Muscle layer of colon (tissue), 2 donors: ENCODE data around the gene CPA3.

Source experiments
- H3K27ac ChIP-seq: one replicate; pipeline ENCODE4 v1.7.0; 2013; ENCODE audit warnings: low read depth, mild to moderate bottlenecking, low read length, moderate library complexity
- H3K27me3 ChIP-seq, 2 donors: one replicate each; pipeline ENCODE4 v1.7.0; 2013; ENCODE audit warnings: low read length in 2 of 2, mild to moderate bottlenecking in 2 of 2; ENCODE audit not compliant: insufficient read depth in 2 of 2, control insufficient read depth in 1 of 2
- H3K36me3 ChIP-seq: one replicate; pipeline ENCODE4 v1.7.0; 2013; ENCODE audit warnings: mild to moderate bottlenecking, low read length; ENCODE audit not compliant: insufficient read depth
- H3K4me1 ChIP-seq: one replicate; pipeline ENCODE4 v1.7.0; 2013; ENCODE audit warnings: mild to moderate bottlenecking, low read length; ENCODE audit not compliant: insufficient read depth
- H3K4me3 ChIP-seq, 2 donors: one replicate each; pipeline ENCODE4 v1.7.0; 2013; ENCODE audit warnings: low read length in 2 of 2, low read depth in 1 of 2, mild to moderate bottlenecking in 1 of 2, moderate library complexity in 1 of 2
- H3K9ac ChIP-seq: one replicate; pipeline ENCODE4 v1.7.0; 2013; ENCODE audit warnings: low read length
- H3K9me3 ChIP-seq: one replicate; pipeline ENCODE4 v1.7.0; 2013; ENCODE audit warnings: mild to moderate bottlenecking, low read length
- donor health status: abdominal sarcoma.
- donor health status: Adenocarcinoma of cecum.

Gene CPA3

DNA sequence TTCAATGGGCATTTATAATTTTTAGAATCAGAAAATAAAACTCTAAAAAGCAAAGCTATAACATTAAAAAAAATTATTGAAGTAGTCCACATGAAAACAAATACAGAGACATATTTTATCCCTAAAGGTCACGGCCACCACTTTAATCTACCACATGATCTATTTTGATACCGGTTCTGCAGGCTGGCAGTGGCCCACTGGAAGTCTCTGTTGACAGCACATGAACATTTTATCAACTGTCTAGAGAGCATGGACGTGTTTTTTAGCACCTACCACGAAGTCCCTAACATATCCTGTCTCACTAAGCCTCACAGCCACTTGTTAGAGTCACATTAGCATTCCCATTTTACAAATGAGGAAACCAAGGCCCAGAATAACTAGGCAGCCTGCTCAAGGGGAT is 1.8 kb upstream of the CPA3 start:
- Histone ChIP-seq H3K4me3 (no peak overlapping the region), H3K27me3 (no peaks in the 10 kb centered on the region), H3K36me3 (no peaks in the 10 kb centered on the region), H3K27ac (no peak overlapping the region), H3K9me3 (no peaks in the 10 kb centered on the region), H3K9ac (no peak overlapping the region), H3K4me1 (no peaks in the 10 kb centered on the region)

DNA sequence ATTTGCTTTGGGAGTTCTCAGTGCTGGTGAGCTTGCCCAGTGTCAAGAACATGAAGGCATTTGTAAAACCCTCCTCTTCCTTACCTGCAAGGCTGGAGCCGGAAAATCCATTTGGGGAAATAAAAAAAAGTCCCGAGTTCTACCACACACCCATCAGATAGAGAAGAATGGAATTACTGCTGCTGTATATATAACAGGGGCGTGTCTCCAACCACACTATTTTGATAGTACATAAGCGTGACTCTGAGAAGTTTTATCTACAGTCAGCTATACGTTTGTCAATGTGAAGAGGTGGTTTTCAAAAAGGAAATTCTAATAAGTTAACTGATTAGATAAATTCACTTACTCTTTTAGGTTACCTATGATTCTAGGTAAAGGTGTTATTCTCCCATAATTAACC is 1.3 kb upstream of the CPA3 start:
- H3K27ac ChIP-seq: no peak overlapping the region

DNA sequence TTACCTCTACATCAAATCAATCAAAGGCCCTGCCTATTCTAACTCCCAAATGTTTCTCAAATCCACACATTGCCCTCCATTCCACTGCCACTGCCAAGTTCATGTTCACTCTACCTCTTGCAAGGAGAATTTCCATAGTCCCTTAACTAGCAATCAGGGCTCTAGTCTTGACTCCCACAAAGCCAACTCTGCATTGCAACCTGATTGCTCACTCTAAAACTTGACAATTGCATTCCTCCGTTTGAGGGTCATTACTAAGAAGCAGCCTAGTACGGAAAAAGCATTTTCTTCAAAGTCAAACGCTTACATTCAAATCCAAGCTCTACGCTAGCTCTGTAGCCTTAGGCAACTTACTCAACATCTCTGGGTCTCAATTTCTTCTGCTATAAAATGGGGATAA is 1.2 kb downstream of the CPA3 start:
- no peaks in the 10 kb centered on the region for H3K36me3 ChIP-seq
- H3K9ac ChIP-seq: no peak overlapping the region
- H3K27me3 ChIP-seq: no peaks in the 10 kb centered on the region
- no peaks in the 10 kb centered on the region for H3K9me3 ChIP-seq
- no peaks in the 10 kb centered on the region for H3K4me1 ChIP-seq
- no peak overlapping the region for H3K4me3 ChIP-seq
- H3K27ac ChIP-seq: no peak overlapping the region

More for the DNA sequence above, 1.3 kb upstream of the CPA3 start:
- Histone ChIP-seq H3K9ac (no peak overlapping the region), H3K9me3 (no peaks in the 10 kb centered on the region), H3K27me3 (no peaks in the 10 kb centered on the region), H3K36me3 (no peaks in the 10 kb centered on the region), H3K4me1 (no peaks in the 10 kb centered on the region), H3K4me3 (no peak overlapping the region)

DNA sequence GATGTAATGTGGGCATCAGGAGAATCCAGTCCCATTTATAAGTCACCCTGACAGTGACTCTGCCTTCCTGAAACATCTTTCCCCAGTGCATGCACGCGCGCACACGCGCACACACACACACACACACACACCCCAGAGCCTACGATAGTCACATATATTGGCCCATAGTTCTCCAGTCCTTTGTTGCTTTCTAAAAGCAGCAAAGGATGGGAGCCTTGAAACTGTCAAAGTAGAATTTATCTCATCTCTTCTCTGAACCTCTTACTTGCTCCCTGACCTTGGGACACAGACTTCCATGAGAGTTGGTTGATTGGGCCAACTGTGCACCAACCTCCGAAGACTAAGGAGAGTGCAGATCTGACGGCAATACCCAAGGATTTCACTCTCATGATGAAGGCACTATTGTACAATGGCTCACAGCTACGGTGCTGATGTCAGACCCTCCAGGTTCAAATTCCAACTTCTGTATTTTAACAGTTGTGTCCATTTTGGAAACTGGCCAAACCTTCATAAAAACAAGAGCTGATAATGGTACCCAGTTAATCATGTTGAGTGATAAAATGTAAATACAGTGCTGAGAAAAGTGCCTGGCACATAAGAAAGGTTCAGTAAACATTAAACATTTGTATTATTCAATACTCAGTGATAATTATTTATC is 8.3 kb downstream of the CPA3 start:
- no peaks in the 10 kb centered on the region for H3K4me1 ChIP-seq
- no peaks in the 10 kb centered on the region for H3K9me3 ChIP-seq
- no peak overlapping the region for H3K4me3 ChIP-seq
- H3K27ac ChIP-seq: no peak overlapping the region
- H3K9ac ChIP-seq: no peak overlapping the region
- no peaks in the 10 kb centered on the region for H3K27me3 ChIP-seq
- no peaks in the 10 kb centered on the region for H3K36me3 ChIP-seq

DNA sequence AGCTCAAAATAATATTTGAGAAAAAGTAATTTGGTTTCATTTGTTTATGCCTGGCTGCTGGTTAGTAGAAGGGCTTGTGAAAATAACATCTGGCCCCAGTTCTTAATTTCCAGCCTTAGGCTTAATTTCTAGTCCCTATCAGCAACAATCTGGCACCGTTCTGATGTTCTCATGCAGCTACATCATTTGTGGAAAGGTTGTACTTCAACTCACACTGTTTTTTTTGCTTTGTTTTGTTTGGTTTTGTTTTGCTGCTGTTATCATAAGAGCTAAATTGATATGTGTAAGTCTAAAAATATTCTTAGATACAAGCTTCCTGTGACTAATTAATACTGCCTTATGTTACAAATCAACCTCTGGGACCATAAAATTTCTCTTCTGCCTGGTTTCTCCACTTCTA is 8.9 kb downstream of the CPA3 start:
- no peaks in the 10 kb centered on the region for H3K4me1 ChIP-seq
- H3K27ac ChIP-seq: no peak overlapping the region
- no peaks in the 10 kb centered on the region for H3K36me3 ChIP-seq
- no peaks in the 10 kb centered on the region for H3K9me3 ChIP-seq
- H3K4me3 ChIP-seq: no peak overlapping the region
- no peaks in the 10 kb centered on the region for H3K27me3 ChIP-seq
- no peak overlapping the region for H3K9ac ChIP-seq

DNA sequence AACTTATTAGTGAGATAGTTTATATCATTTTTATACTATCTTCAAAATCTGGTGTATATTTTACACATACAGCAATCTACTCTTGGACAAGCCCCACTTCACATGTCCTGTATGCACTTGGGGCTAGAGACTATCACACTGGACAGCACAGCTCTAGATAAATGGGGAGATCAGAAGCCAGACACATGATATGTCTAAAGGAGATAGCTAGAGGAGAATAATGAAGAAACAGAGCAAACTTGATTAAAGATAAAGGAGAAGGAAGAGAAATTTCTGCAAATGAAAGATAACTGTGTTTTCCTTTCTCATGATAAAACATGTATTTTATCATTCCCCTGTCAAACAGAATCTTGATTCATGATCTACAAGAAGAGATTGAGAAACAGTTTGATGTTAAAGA is 13.0 kb downstream of the CPA3 start:
- Histone ChIP-seq H3K27ac (no peak overlapping the region), H3K9me3 (no peaks in the 10 kb centered on the region), H3K4me3 (no peak overlapping the region), H3K27me3 (no peaks in the 10 kb centered on the region), H3K9ac (no peak overlapping the region), H3K36me3 (no peaks in the 10 kb centered on the region), H3K4me1 (no peaks in the 10 kb centered on the region)

DNA sequence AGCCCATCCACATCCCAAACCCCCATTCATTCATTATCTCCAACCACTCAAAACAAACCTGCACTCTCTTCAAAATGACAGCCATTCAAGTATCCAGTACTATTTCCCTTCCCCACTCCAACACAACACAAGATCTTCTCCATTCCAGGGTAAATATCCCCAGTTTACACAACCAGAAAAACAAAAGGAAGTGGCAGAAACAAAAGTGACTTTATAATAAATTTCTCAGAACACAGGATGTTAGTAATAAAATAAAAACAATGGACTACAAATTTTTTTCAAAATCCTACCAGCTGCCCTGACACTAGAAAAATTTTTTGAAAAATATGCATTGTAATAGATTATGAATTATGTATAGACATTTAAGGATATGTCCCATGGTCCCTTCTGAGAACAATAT is 14.2 kb downstream of the CPA3 start:
- no peaks in the 10 kb centered on the region for H3K36me3 ChIP-seq
- H3K9me3 ChIP-seq: no peaks in the 10 kb centered on the region
- H3K4me1 ChIP-seq: no peaks in the 10 kb centered on the region
- no peak overlapping the region for H3K27ac ChIP-seq
- no peak overlapping the region for H3K9ac ChIP-seq
- H3K27me3 ChIP-seq: no peaks in the 10 kb centered on the region
- H3K4me3 ChIP-seq: no peak overlapping the region

DNA sequence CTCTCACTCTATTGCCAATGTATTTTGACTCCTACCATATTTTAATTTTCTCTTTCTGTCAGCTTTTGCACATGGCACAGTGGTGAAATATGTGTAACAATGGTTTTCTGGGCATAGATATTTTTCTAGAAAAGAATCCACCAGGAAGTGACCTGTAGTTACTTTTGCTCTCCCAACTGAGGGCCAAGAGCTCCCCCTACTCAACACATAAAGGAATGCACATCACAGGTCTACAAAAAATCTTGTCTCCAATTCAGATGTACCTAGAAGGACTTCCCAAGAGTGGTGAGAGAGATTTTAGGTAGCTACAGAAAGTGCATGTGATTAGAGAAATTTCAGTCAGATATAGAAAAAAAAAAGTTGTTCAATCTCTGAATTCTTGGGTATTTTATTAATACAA is 15.6 kb downstream of the CPA3 start:
- H3K4me1 ChIP-seq: no peaks in the 10 kb centered on the region
- no peaks in the 10 kb centered on the region for H3K9me3 ChIP-seq
- H3K9ac ChIP-seq: no peak overlapping the region
- H3K27me3 ChIP-seq: no peaks in the 10 kb centered on the region
- H3K36me3 ChIP-seq: no peaks in the 10 kb centered on the region
- no peak overlapping the region for H3K4me3 ChIP-seq
- H3K27ac ChIP-seq: no peak overlapping the region

DNA sequence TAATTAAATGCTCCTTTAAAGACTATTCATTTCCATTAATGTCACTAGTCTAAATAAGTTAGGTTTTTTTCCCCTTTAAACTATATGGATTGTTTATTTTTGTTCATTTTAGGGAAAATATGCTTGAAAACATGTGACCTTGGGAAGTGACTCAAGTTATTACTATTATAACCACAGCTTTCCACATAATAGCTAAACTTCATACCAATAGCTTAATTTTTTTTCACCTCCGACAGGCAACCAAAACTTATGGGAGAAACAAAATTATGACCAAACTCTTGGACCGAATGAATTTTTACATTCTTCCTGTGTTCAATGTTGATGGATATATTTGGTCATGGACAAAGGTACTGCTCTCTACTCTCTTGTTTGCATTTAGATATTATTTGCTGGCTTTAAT is 16.2 kb downstream of the CPA3 start:
- Histone ChIP-seq H3K9me3 (no peaks in the 10 kb centered on the region), H3K9ac (no peak overlapping the region), H3K4me1 (no peaks in the 10 kb centered on the region), H3K27me3 (no peaks in the 10 kb centered on the region), H3K27ac (no peak overlapping the region), H3K4me3 (no peak overlapping the region), H3K36me3 (no peaks in the 10 kb centered on the region)

DNA sequence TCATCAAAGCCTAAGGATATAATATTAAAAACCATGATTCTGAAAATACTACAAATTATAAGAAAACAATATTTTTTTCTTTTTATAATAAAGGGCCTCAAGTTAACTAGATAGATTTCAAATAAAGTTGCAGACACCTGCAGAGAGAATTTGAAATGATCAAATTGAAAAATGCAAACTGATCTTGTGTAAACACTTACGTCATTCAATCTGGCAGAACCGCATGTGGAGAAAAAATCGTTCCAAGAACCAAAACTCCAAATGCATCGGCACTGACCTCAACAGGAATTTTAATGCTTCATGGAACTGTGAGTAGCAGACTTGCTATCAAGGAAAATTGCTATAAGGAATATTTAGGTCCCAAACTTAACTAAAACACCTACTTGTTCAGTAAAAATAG is 17.2 kb downstream of the CPA3 start:
- no peak overlapping the region for H3K4me3 ChIP-seq
- H3K4me1 ChIP-seq: no peaks in the 10 kb centered on the region
- no peaks in the 10 kb centered on the region for H3K27me3 ChIP-seq
- no peak overlapping the region for H3K9ac ChIP-seq
- no peaks in the 10 kb centered on the region for H3K36me3 ChIP-seq
- H3K27ac ChIP-seq: no peak overlapping the region
- no peaks in the 10 kb centered on the region for H3K9me3 ChIP-seq

DNA sequence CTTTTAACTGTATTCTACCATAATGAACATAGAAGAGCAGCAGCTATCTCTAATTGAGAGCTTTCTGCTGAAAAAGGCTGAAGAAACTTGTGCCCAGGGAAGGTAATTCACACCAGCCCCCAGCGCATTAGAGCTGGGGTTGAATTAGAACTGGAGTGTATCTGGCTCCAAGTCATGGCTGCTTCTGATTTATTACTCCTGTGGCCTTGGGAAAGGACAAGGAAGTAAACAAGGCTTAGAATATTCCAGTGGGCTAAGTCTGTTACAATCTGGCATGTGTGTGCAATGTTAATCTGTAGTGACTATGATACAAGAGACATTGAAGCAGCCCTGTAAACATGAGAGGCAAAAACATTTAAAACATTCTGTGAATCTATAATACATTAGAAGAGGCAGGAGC is 18.1 kb downstream of the CPA3 start:
- Histone ChIP-seq H3K27ac (no peak overlapping the region), H3K9ac (no peak overlapping the region), H3K36me3 (no peaks in the 10 kb centered on the region), H3K27me3 (no peaks in the 10 kb centered on the region), H3K9me3 (no peaks in the 10 kb centered on the region), H3K4me3 (no peak overlapping the region), H3K4me1 (no peaks in the 10 kb centered on the region)

DNA sequence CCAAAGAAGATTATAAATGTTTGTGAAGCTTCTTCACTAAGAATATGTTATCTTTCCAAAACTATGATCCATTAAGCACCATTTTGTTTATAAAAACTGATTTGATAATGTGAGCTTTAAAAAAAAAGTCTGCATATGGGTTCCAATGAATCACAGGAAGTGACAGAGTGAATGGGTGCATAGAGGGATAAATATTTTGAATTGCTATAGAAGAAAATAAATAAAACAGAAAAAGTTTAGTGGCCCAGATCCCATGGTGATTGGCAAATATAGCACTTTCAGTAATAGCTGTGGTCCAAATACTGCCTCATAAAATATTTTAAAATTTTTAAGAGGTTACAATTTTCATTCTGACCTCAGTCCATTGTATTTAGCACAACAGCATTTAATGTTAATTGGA is 19.2 kb downstream of the CPA3 start:
- H3K36me3 ChIP-seq: no peaks in the 10 kb centered on the region
- H3K4me1 ChIP-seq: no peaks in the 10 kb centered on the region
- no peaks in the 10 kb centered on the region for H3K9me3 ChIP-seq
- no peaks in the 10 kb centered on the region for H3K27me3 ChIP-seq
- no peak overlapping the region for H3K9ac ChIP-seq
- no peak overlapping the region for H3K4me3 ChIP-seq
- H3K27ac ChIP-seq: no peak overlapping the region
